HG02885 (cell line): Measurements from ENCODE around the gene FMN1.
A peak's percentile ranks its signal among the peaks of the same experiment; 100 is the strongest.

Experiments
- ATAC-seq: cut with Tn5 transposase; IDR thresholded peaks from one replicate; pipeline ENCODE4 v1.9.1; 2021; ENCODE audit warnings: mild to moderate bottlenecking; ENCODE audit not compliant: unreplicated experiment, poor library complexity

FMN1 gene

DNA sequence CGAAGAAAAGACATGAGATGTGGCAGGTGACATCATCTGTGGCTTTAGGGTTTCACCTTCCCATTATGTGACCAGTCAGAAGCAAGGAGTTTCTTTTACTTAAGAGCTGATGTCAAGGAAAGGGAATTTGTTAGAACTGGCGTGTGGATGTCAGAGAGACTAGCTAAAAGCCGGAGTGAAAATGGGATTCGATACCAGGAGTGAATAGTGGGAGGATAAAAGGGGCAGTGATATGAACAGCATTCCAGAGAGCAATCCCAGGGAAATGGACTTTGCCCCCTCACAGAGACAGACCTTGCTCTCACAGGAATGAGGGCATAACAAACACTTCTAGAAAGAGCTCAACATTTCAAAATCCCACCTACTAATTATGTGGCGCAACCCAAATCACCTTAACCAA is 5.9 kb upstream of the FMN1 start:
- no peak for ATAC-seq

DNA sequence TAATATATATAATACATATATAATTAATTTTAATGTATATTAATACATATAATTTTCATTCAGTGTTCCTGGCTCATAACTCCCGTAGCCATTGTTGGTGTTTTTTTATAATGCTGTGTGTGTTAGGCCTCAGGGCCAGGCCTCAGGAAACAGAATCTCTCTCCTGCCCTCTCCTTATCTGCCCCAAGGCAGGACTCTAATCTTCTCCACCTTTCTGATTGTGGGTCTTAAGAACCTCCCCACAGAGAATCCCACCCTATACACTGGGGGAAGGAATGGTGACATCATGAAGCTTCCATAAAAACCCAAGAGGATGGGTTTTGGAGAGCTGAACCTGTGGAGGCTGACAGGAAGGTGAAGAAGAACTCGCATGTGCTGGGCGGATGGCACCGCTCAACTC is 4.0 kb upstream of the FMN1 start:
- no peak for ATAC-seq

DNA sequence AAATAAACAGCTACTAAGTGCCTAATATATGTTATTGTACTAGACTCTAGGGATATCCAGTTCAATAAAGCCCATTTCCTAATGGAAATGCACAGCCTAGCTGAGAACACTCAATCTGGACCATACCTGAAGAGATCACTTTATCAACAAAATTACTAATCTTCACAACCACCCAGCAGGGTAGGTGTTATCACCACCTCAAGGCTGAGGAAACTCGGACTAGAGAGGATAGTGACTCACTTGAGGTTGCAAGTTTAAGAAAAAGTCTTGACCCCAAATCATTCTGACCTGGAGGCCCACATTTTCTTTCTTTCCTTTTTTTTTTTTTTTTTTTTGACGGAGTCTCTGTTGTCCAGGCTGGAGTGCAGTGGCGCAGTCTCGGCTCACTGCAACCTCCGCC is 3.1 kb upstream of the FMN1 start:
- ATAC-seq: no peak

DNA sequence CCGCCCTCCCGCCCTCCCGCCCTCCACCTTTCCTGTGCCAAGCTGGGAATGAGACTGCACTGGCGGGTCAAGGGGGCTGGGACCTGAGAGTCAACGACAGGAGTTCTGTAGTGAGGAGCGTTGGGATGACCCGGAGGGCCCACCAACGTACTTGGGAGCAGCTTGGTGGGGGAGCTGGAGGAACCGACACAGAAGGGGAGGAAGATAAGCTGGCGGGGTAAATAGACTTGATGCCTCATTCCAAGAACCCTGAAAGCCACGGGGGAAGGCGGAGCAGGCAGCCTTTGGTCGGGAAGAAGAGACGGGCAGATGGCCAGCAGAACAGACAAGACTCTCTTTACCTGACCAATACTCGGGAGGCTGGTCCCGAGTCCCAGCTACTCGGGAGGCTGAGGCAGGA is 277 bp downstream of the FMN1 start:
- no peak for ATAC-seq

DNA sequence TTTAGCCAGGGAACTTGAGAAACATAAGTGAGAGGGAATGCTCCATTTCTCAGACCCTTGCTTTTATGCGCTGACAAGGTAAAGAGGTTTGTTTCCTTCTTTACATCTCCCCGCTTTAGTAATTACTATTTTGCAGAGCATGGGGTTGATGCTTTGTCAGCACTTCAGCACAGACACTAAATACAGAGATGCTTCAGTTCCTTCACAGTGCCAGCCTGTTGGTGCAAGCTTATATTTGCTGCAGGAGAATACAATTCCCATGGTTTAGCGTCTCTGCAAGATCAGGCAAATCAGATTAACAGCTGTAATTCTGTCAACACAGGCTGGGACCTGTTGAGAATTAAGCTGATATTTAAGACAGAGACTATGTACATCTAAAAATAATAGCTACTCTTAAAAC is 2.9 kb downstream of the FMN1 start:
- ATAC-seq: no peak

DNA sequence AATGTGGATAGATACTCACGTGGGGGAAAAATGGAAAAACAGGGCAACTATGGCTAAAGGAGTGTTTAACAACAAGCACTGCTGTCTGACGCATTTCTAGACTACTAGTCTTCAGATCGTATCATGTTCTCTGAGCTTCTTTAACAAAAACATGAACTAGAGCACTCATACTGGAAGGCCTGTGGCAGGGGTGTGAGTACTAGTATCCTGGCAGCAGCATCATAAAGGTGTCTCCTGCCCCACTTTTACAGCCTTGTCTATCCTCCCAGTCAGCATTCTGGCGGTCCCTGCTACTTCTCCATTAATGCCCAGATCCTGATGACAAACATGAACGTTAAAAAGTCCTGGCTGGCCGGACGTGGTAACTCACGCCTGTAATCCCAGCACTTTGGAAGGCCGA is 4.0 kb downstream of the FMN1 start:
- ATAC-seq: no peak

DNA sequence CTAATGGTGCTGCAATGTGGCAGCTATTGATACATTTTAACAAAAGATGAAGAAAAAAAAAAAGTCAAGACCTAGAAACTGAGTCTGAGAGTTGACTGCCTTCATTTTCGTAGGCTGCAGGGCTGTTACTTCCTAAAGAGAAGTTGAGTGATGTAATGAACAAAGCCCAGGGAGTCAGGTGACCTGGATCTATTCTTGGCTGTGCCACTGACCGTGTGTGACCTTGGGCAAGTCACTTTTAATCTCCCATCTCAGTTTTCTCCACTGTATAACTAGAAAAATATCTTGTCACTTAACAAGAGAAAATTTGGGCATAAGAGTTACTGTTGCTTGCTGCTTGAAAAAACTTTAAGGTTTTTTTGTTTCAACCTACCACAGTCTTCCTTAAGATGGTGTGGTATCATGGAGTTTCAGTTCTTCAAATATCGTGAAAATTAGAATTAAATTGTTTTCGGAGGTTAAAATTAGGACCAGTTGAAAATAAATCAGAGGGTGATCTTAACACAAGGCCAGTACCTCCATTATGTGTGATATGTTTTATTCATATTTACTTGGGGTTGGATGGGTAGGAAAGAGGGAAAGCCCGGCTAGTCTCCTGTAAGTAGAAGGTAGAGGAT is 5.8 kb downstream of the FMN1 start:
- ATAC-seq: peak; percentile 72

DNA sequence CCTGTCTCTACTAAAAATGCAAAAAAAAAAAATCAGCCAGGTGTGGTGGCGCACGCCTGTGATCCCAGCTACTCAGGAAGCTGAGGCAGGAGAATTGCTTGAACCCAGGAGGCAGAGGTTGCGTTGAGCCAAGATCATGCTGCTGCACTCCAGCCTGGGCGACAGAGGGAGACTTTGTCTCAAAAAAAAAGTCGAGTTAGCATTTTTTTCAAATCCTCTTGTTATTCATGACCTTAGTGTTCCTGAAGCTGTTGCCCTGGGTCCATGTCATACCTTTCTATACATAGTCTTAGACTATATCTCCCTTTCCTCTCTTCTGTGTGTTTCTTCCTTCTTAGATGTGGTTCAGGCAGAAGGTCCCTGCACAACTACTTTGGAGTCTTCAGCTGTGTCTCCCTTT is 6.4 kb downstream of the FMN1 start:
- ATAC-seq: no peak

DNA sequence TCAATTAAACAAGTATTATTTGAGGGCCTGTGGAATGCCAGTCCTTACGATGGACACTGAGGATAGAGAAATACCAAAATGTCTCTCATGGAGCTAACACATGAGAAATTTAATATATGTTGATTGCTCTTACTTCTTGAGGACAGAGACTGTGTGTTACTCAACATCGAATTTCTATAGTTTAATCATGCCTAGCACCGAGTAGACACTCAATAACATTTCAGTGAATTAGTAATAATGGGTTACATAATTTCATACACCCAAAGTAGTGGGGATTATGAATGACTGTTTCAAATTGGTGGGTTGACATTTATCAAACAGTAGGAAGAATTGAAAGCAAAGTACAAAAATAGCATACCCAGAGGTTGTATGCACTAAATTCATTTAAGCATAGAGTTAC is 11.2 kb downstream of the FMN1 start:
- ATAC-seq: no peak

DNA sequence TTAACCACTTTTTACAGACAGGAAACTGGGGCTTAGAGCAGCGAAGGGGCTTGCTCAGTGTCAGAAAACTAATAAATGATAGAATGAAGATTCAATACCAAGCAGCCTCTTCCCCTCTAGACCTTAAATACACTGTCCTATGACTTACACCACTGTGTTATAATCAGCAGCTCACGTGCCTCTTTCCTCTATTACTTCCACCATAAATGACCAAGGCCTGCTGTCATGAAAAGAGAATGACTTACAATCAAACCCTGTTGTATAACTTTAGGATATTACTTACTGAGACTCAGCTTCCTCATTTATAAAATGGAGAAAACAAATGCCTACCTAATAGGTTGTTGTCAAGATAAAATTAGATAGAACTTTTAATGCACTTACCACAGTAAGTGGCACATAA is 11.6 kb downstream of the FMN1 start:
- ATAC-seq: no peak

DNA sequence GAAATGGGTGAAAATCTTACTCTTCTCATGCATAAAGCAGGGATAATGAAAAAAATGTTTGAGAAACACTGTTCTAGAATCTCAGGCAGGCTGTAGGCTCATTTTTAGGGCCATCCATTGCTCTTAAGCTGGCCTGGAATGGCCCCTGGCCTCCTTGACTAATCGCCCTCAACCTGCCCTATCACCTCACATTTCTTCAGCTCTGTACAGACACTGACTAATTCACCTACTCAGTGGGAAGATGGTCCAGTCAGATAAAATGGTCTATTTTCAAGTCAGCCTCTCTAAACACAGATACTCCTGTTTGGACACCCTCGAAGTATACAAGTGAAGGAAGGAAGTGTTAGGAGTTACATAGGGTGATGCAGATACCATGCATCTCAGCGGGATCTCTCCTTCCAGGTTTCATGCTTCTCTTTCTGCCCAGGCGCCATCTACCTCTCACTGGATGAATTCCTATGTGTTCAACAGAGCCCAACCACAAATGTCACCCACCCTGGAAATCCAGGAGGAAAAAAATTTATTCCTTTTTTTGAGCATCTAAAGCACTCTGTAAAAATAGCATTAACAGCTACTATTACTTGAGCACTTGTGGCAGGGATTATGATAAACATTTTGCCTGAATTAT is 12.1 kb downstream of the FMN1 start:
- no peak for ATAC-seq

DNA sequence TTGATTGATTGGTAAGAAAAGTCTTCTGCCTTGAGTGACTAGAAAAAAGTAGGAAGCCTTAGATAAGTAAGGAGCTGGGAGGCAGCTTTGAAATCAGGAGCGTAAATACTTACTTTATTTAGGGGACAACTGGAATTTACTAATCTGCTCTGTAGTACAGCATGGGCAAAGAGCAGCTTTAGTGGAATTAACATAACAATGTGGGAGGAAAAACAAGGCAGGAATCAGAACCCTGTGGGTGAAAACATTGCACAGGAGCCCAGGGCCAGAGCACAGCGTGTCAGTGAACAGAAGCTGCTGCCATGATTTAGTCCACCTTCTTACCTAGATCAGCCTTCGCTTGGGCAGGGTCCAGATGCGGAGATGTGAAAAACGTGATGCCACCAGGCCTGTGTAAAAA is 14.6 kb downstream of the FMN1 start:
- ATAC-seq: no peak

DNA sequence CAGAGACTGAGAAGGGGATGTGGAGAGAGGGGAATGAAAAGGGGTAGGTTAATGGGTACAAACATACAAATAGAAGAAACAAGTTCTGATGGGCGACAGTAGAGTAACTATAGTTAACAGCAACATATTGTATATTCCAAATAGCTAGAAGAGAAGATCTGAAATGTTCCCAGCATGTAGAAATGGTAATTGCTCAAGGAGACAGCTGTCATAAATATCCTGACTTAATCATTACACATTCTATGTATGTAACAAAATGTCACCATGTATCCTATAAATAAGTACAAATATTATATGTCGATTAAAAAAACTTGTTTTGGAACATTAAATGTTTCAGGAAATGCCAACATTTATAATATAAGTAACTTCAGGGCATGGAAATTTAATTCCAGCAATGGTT is 23.3 kb downstream of the FMN1 start:
- ATAC-seq: no peak

DNA sequence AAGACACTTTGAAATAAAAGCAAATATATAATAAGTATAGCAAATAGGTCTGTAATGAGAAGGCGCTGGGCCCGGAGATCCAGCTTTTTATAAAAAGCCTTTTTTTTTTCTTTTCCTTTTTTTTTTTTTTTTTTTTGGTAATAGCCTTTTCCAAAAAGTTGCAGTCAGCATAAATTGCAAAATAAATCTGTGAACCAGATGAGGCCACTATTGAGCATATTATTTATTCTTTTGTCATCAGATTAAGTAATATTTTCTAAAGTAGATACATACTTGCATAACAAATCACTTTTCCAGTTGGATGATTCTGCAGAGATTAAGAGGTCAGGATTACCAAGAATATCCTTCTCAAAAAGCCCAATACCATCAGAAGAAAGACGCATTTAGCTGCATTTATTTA is 24.9 kb downstream of the FMN1 start:
- ATAC-seq: no peak

DNA sequence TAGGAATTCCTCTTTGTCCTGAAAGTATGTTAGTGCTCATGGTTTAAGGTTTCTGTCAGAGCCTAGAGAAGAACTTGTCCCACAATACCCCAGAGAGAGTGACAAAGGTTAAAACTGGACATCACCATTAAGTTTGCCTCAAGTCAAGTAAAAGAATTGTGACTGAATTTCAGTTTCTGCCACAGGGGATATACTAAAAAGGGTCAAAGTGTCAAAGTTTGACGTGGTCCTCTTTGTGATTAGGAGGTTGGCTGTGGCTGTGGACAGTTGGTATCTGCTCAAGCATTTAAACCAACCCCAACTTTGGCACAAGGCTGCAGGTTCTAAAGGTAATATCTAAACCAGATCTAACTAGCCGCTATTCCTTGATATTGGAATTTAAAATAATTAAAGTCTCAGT is 26.1 kb downstream of the FMN1 start:
- ATAC-seq: no peak

DNA sequence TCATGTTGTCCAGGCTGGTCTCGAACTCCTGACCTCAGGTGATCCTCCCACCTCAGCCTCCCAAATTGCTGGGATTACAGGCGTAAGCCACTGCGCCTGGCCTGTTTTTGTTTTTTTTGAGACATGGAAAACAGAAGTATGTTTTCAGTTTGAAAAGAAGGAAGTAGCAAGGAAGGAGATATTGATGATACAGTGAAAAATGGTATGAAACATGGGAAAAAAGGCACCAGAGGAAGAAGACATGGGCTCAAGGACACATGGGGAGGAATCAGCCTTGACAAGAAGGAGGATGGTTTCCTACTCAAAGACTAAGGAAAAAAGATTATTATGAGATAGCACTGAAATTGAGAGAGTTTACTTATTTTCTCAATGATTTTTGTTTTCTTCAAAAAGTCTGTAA is 30.7 kb downstream of the FMN1 start:
- ATAC-seq: no peak

DNA sequence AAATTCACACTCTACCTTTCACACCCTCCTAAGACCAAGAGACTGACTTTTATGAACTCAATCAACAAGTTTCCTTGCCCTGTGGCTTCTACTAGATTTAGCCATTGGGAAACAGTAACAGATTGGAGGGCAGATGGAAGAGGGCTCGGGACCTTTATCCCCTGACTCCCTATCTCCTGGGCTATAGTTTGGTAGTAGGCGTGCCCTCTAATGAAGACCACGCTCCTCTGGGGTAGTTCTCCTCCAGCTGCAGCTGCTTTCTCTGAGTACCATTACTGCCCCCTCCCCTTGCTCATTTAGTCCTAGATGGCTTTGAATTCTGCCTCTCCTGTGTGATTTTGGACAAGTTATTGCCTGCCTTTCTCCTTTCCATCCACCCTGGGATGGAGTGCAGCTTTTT is 33.3 kb downstream of the FMN1 start:
- no peak for ATAC-seq

DNA sequence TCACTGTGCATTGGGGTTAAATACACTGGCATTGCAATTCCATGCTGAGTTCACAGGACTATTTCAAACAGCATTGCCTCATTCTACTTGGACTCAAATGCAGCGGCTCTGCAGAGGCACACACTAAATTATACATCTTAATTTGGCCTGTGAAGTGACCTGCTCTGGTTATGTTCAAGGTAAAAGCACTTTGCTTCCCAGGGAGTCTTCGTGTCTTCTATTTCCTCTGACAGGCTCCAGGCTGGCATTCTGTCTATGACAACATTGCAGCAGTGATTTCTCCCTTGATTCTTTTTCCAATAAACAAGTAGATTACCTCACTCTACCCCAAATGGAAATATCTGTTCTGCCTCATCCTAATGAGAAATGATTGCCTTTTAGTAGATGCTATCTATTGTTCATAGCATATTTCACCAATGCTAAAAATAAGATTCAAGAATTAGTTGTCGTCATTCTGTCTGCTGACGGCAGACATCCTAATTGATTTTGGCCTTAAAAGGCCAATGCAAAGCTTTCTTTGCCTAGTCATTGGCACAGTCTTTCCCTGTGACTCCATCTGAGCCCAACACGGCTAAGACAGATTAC is 33.8 kb downstream of the FMN1 start:
- ATAC-seq: no peak

DNA sequence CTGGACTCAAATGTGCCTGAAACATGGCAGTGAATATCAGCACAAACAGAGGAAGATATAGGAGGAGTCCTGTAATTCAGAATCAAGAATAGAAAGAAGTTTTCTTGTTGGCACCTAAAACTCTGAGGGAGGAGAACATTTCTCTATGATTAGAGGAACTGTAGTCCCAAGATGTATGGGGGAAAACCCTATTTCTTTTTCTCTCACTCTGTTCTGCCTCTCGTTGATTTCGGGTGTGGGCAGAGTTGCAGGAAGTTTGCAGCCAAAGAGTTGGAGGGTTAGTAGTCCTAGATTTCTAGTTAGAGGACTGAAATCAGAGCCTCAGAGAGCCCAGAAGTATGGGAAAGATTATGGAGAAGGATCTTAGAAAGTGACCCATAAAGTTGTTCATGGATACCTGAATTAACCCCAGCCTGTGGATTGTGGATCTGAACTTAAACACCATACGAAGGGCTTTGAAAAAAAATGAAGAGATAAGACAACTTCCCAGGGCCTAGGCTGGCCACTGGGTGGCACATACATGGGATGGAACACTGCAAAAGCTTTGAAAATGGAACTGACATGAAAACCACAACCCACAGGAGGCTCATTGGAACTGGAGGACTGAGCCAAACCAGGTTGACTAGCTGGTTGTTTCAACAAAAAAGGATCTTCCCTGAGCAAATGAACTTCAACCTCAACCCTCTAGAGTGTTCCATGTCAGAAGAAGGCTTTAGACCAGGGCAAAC is 34.6 kb downstream of the FMN1 start:
- no peak for ATAC-seq

DNA sequence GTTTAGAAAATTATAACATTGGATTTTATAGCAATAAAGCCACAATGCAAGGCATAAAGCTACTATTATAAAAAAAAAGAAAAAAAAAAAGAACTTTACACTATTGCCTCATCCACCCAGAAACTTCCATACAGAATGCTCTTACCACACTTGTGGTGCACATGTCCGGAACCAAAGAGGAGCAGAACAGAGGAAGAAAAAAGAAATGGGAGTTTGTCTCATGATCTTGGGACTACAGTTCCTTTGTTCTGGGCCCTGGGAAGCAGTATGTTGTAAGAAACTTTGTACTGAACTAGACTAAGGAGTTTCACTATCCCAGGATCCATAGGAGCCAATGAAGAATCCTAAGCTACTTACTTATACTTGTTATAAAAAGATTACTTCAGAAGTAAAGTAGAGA is 36.1 kb downstream of the FMN1 start:
- ATAC-seq: no peak

DNA sequence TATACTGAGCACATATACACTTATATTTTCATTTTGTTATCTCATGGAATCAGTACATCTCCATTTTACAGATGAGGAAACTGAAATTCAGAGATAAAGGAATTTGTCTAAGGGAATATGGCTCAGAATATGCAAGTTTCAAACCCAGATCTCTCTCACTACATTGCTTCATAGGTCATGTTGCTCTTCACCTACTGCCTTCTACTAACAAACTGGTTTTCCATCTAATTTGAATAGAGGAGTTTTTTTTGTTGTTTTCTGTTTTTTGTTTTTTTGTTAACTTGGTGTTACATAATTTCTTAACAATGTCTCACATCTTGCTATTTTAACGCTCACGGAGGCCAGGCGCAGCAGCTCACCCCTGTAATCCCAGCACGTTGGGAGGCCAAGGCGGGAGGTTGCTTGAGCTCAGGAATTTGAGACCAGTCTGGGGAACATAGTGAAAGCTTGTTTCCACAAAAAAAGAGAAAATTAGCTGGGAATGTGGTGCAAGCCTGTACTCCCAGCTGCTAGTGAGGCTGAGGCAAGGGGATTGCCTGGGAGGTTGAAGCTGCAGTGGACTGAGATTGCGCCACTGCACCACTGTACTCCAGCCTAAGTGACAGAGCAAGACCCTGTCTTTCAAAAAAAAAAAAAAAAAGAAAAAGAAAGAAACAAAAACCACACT is 37.0 kb downstream of the FMN1 start:
- no peak for ATAC-seq
